ENCODE data around the gene CCNA2. TPM values are rescaled to one million over a fixed set of nuclear protein-coding genes. Genes with fewer than 3 reads are reported as not detected.

CCNA2 gene
- total and polyA plus RNA-seq, 9 of the 15 experiments (the other 6 are each of a cell fraction or from before 2014, with no cell fraction given): 37.1 to 197 (median 154) TPM

DNA sequence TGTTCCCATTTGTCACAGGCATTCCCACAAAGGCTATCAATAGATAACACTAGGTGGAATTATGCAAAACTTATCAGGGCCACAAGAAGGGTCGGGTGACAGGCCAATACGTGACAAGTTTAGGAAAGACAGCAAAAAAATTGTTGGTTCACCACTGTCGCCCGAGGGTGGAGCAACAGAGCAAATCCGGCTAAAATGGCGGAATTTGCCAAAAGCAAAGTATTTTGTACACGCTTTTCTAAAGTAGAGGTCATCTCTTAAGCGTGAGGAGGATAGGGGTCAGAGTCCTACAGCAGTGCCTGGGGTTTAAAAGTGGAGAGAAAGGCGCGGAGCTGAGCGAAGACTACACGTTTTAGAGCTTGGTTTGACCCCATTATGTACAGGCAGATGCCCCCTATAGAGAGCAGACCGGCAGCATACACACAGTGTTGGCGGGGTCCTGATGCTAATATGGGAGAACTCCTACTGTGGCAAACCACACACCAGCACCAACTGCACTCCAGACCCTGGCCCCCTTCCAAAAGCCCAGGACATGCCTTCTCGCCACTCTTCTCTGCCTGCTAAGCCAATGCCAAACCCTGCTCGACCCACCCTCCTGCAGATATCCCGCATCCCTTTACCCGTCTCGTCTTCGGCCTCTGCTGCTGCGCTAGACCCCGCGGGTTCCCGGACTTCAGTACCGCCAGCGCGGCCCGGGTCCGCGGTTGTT lies 733 bp downstream of the CCNA2 start (continued):
- no peak for TF ChIP-seq ZNF197 (CRISPR knock-in tag; IDR thresholded peaks at IDR 0.05; ENCODE audit: low read depth)
- TF ChIP-seq, protein P1, sequence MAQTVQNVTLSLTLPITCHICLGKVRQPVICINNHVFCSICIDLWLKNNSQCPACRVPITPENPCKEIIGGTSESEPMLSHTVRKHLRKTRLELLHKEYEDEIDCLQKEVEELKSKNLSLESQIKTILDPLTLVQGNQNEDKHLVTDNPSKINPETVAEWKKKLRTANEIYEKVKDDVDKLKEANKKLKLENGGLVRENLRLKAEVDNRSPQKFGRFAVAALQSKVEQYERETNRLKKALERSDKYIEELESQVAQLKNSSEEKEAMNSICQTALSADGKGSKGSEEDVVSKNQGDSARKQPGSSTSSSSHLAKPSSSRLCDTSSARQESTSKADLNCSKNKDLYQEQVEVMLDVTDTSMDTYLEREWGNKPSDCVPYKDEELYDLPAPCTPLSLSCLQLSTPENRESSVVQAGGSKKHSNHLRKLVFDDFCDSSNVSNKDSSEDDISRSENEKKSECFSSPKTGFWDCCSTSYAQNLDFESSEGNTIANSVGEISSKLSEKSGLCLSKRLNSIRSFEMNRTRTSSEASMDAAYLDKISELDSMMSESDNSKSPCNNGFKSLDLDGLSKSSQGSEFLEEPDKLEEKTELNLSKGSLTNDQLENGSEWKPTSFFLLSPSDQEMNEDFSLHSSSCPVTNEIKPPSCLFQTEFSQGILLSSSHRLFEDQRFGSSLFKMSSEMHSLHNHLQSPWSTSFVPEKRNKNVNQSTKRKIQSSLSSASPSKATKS (CRISPR knock-in tag; IDR thresholded peaks at IDR 0.05): no peak
- TF ChIP-seq, protein P2, sequence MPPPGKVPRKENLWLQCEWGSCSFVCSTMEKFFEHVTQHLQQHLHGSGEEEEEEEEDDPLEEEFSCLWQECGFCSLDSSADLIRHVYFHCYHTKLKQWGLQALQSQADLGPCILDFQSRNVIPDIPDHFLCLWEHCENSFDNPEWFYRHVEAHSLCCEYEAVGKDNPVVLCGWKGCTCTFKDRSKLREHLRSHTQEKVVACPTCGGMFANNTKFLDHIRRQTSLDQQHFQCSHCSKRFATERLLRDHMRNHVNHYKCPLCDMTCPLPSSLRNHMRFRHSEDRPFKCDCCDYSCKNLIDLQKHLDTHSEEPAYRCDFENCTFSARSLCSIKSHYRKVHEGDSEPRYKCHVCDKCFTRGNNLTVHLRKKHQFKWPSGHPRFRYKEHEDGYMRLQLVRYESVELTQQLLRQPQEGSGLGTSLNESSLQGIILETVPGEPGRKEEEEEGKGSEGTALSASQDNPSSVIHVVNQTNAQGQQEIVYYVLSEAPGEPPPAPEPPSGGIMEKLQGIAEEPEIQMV (tag; conservative IDR thresholded peaks at IDR 0.05; ENCODE audit: low read depth): no peak
- TF ChIP-seq EGR1 (conservative IDR thresholded peaks at IDR 0.05): no peak
- no peak for TF ChIP-seq ZNF561 (CRISPR knock-in tag; conservative IDR thresholded peaks at IDR 0.05)
- TF ChIP-seq ETV6 (IDR thresholded peaks at IDR 0.05; ENCODE audit: borderline replicate concordance in 1 of 2, low read depth in 2 of 2, low read length in 1 of 2): no peak
- no peak for TF ChIP-seq ETV6 (CRISPR knock-in tag; IDR thresholded peaks at IDR 0.05; ENCODE audit: borderline replicate concordance)
- TF ChIP-seq NFRKB (IDR thresholded peaks at IDR 0.05; ENCODE audit: low read depth): peak; percentile 71; the same call in 1 of the 2 replicates
- peak; percentile 76 for TF ChIP-seq PKNOX1 (IDR thresholded peaks at IDR 0.05)
- TF ChIP-seq HMG20B (CRISPR knock-in tag; IDR thresholded peaks at IDR 0.05): no peak
- TF ChIP-seq ZBTB49 (CRISPR knock-in tag; IDR thresholded peaks at IDR 0.05; ENCODE audit: borderline replicate concordance): no peak
- TF ChIP-seq ZNF124 (CRISPR knock-in tag; IDR thresholded peaks at IDR 0.05): no peak
- no peak for TF ChIP-seq SMAD2 (IDR thresholded peaks at IDR 0.05; ENCODE audit: low read depth, low read length)
- no peak for TF ChIP-seq THAP7 (CRISPR knock-in tag; IDR thresholded peaks at IDR 0.05)
- TF ChIP-seq RFX5 (IDR thresholded peaks at IDR 0.05; ENCODE audit: low read depth, low read length): no peak
- TF ChIP-seq NFE2 (IDR thresholded peaks at IDR 0.05; ENCODE audit: low read depth): no peak; the same call in 1 of the 2 replicates
- 0 out of 2 replicates have a peak, but pooled peaks have one; percentile 64 for TF ChIP-seq KAT7 (CRISPR knock-in tag; IDR thresholded peaks at IDR 0.05; ENCODE audit: borderline replicate concordance)
- TF ChIP-seq CBFA2T3 (IDR thresholded peaks at IDR 0.05): peak; percentile 33; the same call in 1 of the 2 replicates
- peak in 1 of 2 experiments; percentile 83; a peak in 1 of 4 replicates for TF ChIP-seq TEAD1 (CRISPR knock-in tag; IDR thresholded peaks at IDR 0.05)
- no peak for TF ChIP-seq WHSC1 (IDR thresholded peaks at IDR 0.05; ENCODE audit: low read length)

All from K562 (cell line).